ENCODE results near the gene TXNIP.

DNA sequence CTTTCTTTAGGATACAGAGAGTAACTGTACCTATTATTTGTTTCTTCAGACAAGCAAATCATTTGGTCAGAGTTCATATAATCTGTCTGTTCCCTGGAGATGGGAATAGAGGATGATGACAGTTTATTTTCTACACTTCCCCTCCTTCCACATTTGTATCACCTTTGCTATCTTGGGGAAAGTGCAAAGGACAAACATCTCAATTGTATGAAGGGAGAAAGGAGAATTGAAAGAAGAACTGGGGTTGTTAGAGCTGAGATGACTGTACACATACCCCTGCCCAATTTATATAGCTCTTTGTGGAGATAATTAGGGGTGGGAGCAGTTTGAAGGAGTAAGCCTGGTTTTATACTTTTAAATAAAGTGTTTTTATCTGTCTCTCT lies 17.9 kb downstream of the TXNIP start:
- TF ChIP-seq, protein P1, sequence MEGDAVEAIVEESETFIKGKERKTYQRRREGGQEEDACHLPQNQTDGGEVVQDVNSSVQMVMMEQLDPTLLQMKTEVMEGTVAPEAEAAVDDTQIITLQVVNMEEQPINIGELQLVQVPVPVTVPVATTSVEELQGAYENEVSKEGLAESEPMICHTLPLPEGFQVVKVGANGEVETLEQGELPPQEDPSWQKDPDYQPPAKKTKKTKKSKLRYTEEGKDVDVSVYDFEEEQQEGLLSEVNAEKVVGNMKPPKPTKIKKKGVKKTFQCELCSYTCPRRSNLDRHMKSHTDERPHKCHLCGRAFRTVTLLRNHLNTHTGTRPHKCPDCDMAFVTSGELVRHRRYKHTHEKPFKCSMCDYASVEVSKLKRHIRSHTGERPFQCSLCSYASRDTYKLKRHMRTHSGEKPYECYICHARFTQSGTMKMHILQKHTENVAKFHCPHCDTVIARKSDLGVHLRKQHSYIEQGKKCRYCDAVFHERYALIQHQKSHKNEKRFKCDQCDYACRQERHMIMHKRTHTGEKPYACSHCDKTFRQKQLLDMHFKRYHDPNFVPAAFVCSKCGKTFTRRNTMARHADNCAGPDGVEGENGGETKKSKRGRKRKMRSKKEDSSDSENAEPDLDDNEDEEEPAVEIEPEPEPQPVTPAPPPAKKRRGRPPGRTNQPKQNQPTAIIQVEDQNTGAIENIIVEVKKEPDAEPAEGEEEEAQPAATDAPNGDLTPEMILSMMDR (IDR thresholded peaks at IDR 0.05), result no peak
- no peak for TF ChIP-seq POLR2A (IDR thresholded peaks at IDR 0.05)

Data from vagina (tissue), 2 donors.